B cell (primary cell): ENCODE measurements around the gene NOTCH1.

ENCODE experiments used
- CTCF ChIP-seq: fragments of 200-600 bp; IDR thresholded peaks from one replicate; pipeline ENCODE4 v1.8.0; 2022; ENCODE audit warnings: antibody characterized with exemption, mild to moderate bottlenecking
- EZH2 ChIP-seq: IDR thresholded peaks from 2 replicates; pipeline ENCODE4 v1.6.1; 2012; ENCODE audit warnings: borderline replicate concordance, low read depth, mild to moderate bottlenecking, moderate library complexity, low read length; ENCODE audit not compliant: insufficient read depth, poor library complexity, severe bottlenecking

GRCh38 chr9:136527721-136528710, 17.8 kb downstream of the NOTCH1 start:
- no peak for TF ChIP-seq CTCF
- no peak for TF ChIP-seq EZH2
